Measurements from ENCODE around the gene LIX1. TPM values are rescaled to one million over a fixed set of nuclear protein-coding genes. Genes with fewer than 3 reads are reported as not detected.
"Not testable (repeated sequence)": the region's sequence is repeated elsewhere in the genome, so short reads cannot be mapped to it uniquely, and the experiment has no call there.

LIX1 gene
- total RNA-seq, 1 experiment from 2014 or later = not detected

DNA sequence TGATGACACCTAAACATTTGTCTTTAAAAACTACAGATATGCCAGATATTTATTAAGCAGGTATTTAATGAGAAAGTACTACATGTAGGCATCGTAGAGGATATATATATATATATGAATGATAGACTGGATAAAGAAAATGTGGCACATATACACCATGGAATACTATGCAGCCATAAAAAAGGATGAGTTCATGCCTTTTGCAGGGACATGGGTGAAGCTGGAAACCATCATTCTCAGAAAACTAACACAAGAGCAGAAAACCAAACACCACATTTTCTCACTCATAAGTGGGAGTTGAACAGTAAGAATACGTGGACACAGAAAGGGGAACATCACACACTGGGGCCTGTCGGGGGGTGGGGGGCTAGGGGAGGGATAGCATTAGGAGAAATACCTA is 37.0 kb upstream of the LIX1 start:
- not testable (repeated sequence) for H2AFZ ChIP-seq (ENCODE audit: low read length); H3K9me3 ChIP-seq (ENCODE audit: low read length); H3K9ac ChIP-seq (ENCODE audit: low read length); H3K27ac ChIP-seq (ENCODE audit: low read length); H3K27me3 ChIP-seq (ENCODE audit: low read length); H4K20me1 ChIP-seq (ENCODE audit: insufficient read depth, low read depth, low read length); H3K9me2 ChIP-seq (replicated peaks; ENCODE audit: insufficient read depth, low read length); H3K4me3 ChIP-seq (ENCODE audit: low read length); DNase-seq; H3K4me2 ChIP-seq (ENCODE audit: low read depth, low read length, poor library complexity, severe bottlenecking)
- Histone ChIP-seq H3K36me3 (ENCODE audit: insufficient read depth, low read length) (peaks cover 40% of the 10 kb centered on the region), H3K4me1 (ENCODE audit: low read length) (peaks cover 20% of the 10 kb centered on the region), H3K79me2 (ENCODE audit: low read length) (peaks cover 54% of the 10 kb centered on the region)

DNA sequence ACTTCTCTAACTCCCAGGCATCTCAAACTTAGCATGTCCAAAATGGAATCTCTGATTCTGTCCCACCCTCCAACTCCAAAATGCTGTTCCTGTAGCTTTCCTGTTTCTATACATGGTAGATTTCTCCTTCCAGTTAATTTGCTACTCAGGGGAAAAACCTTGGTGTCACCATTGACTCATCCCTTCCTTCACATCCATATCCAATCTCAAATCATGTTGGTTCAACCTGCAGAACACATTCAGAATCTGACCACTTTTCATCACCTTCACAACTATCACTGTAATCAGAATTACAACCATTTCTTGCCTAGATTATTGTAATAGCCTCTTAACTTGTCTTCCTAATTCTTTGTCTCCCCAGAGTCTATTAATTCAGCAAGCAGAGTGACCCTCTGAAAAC is 29.8 kb upstream of the LIX1 start:
- Histone ChIP-seq H3K4me1 (ENCODE audit: low read length) (peaks cover 10% of the 10 kb centered on the region), H2AFZ (ENCODE audit: low read length) (no peak overlapping the region)

DNA sequence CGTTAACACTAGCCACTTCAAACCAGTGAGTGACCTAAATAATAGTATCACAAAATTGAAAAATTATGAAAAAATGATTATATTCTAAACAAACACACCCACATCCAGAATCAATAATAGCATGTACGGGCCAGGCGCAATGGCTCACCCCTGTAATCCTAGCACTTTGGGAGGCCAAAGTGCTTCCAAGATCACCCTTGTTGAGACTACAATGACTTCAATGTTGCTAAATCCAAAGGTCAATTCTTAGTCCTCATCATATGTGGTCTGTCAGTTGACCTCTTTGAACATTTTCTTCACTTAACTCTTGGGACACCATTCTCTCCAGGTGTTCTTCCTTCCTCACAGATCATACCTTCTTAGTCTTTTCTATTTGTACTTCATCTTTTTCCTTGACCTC is 29.3 kb upstream of the LIX1 start:
- peaks cover 49% of the 10 kb centered on the region for H3K36me3 ChIP-seq (ENCODE audit: insufficient read depth, low read length)
- H3K27ac ChIP-seq (ENCODE audit: low read length) = no peak overlapping the region

More for the DNA sequence above, 29.8 kb upstream of the LIX1 start:
- Histone ChIP-seq H4K20me1 (ENCODE audit: insufficient read depth, low read depth, low read length) (no peaks in the 10 kb centered on the region), H3K4me3 (ENCODE audit: low read length) (no peak overlapping the region), H3K4me2 (ENCODE audit: low read depth, low read length, poor library complexity, severe bottlenecking) (no peak overlapping the region), H3K79me2 (ENCODE audit: low read length) (peaks cover 20% of the 10 kb centered on the region), H3K9me2 (replicated peaks; ENCODE audit: insufficient read depth, low read length) (no peaks in the 10 kb centered on the region), H3K27me3 (ENCODE audit: low read length) (no peaks in the 10 kb centered on the region), H3K9ac (ENCODE audit: low read length) (no peak overlapping the region), H3K27ac (ENCODE audit: low read length) (no peak overlapping the region), H3K9me3 (ENCODE audit: low read length) (no peaks in the 10 kb centered on the region), H3K36me3 (ENCODE audit: insufficient read depth, low read length) (peaks cover 52% of the 10 kb centered on the region)
- DNase-seq = no peak

DNA sequence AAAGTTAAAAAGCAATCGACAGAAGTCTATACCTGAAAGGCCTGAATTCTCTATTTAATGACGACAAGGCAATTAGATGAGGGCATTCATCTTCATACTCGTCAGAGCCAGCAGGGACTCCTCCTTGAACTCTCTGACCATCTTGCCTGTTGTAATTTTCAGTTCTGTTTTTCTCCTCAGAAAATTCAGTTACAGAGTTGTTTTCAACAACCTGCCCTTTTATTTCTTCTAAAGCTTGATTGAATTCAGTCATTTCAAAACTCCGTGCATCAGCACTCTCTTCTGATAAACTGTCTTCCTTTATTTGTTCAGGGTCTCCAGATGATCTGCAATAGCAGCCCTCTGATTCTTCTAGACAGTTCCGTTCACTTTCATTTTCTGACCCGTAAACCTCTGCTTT is 25.0 kb upstream of the LIX1 start:
- Histone ChIP-seq H3K27ac (ENCODE audit: low read length) (no peak overlapping the region), H4K20me1 (ENCODE audit: insufficient read depth, low read depth, low read length) (no peaks in the 10 kb centered on the region), H3K79me2 (ENCODE audit: low read length) (peaks cover 11% of the 10 kb centered on the region; the same call in 1 of the 2 replicates), H3K4me3 (ENCODE audit: low read length) (no peak overlapping the region), H3K9me2 (replicated peaks; ENCODE audit: insufficient read depth, low read length) (no peaks in the 10 kb centered on the region), H2AFZ (ENCODE audit: low read length) (no peak overlapping the region), H3K9me3 (ENCODE audit: low read length) (no peaks in the 10 kb centered on the region), H3K4me1 (ENCODE audit: low read length) (peaks cover 13% of the 10 kb centered on the region), H3K27me3 (ENCODE audit: low read length) (no peaks in the 10 kb centered on the region), H3K36me3 (ENCODE audit: insufficient read depth, low read length) (peaks cover 36% of the 10 kb centered on the region; the same call in 1 of the 2 replicates), H3K9ac (ENCODE audit: low read length) (peak overlapping the region; percentile 13; the same call in 1 of the 2 replicates), H3K4me2 (ENCODE audit: low read depth, low read length, poor library complexity, severe bottlenecking) (peak overlapping the region; percentile 23)
- DNase-seq = no peak

More for the DNA sequence above, 29.3 kb upstream of the LIX1 start:
- Histone ChIP-seq H3K79me2 (ENCODE audit: low read length) (peaks cover 20% of the 10 kb centered on the region), H4K20me1 (ENCODE audit: insufficient read depth, low read depth, low read length) (no peaks in the 10 kb centered on the region), H3K9me3 (ENCODE audit: low read length) (no peaks in the 10 kb centered on the region), H3K9me2 (replicated peaks; ENCODE audit: insufficient read depth, low read length) (no peaks in the 10 kb centered on the region), H3K27me3 (ENCODE audit: low read length) (no peaks in the 10 kb centered on the region), H3K4me1 (ENCODE audit: low read length) (peaks cover 13% of the 10 kb centered on the region), H2AFZ (ENCODE audit: low read length) (no peak overlapping the region), H3K4me2 (ENCODE audit: low read depth, low read length, poor library complexity, severe bottlenecking) (no peak overlapping the region), H3K9ac (ENCODE audit: low read length) (no peak overlapping the region), H3K4me3 (ENCODE audit: low read length) (no peak overlapping the region)
- no peak for DNase-seq

DNA sequence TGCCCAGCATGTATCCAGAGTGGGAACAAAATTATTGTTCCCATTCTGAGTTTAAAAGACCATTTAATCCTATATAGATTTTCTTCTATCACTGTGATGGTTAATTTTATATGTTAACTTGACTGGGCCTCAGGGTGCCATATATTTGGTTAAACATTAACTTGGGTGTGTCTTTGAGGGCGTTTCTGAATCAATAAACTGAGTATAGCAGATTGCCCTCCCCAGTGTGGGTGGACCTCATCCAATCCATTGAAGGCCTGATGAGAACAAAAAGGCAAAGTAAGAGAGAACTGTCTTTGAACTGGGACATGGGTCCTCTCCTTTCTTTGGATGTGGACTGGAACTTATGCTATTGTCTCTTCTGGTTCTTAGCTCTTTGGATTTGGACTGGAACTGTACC is 23.3 kb upstream of the LIX1 start:
- Histone ChIP-seq H3K4me3 (ENCODE audit: low read length) (no peak overlapping the region), H3K27ac (ENCODE audit: low read length) (no peak overlapping the region), H3K27me3 (ENCODE audit: low read length) (no peaks in the 10 kb centered on the region), H3K4me2 (ENCODE audit: low read depth, low read length, poor library complexity, severe bottlenecking) (no peak overlapping the region), H3K79me2 (ENCODE audit: low read length) (peaks cover 6% of the 10 kb centered on the region; the same call in 1 of the 2 replicates), H3K9me3 (ENCODE audit: low read length) (no peaks in the 10 kb centered on the region), H3K36me3 (ENCODE audit: insufficient read depth, low read length) (peaks cover 47% of the 10 kb centered on the region), H3K9me2 (replicated peaks; ENCODE audit: insufficient read depth, low read length) (no peaks in the 10 kb centered on the region), H2AFZ (ENCODE audit: low read length) (no peak overlapping the region), H3K9ac (ENCODE audit: low read length) (no peak overlapping the region), H3K4me1 (ENCODE audit: low read length) (peaks cover 13% of the 10 kb centered on the region), H4K20me1 (ENCODE audit: insufficient read depth, low read depth, low read length) (no peaks in the 10 kb centered on the region)
- no peak for DNase-seq

DNA sequence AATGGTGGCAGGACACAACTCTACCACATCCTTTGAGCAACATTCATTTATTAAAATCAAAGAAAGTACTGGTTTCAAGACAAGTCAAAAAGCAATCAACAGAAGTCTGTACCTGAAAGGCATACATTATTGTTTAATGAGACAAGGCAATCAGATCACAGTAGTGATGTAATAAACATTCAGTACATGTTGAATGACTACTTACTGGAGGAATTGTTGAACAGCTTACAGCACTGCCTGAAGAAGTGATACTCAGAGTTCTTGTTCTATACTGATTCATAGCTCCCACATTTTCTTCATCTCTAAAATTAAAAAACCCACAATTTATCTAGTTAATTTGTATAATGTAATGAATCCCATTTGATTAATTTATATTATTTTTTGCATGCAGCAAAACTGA is 22.4 kb upstream of the LIX1 start:
- peaks cover 51% of the 10 kb centered on the region for H3K36me3 ChIP-seq (ENCODE audit: insufficient read depth, low read length)
- H3K27ac ChIP-seq (ENCODE audit: low read length) = no peak overlapping the region
- DNase-seq = no peak

DNA sequence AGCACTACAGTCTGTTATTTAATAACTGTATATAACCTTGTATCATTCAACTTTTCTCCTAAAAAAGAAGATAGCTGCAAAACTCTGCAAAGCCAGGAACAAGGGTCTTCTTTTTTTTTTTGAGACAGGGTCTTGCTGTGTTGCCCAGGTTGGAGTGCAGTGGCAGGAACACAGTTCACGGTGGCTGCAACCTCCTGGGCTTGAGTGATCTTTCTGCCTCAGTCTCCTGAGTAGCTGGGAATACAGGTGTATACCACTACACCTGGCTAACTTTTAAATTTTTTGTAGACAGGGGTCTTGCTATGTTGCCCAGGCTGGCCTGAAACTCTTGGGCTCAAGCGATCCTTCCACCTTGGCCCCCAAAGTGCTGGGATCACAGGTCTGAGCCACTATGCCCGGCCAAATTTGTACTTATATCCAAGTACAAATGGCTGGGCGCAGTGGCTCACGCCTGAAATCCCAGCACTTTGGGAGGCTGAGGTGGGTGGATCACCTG is 21.4 kb upstream of the LIX1 start:
- Histone ChIP-seq H3K27me3 (ENCODE audit: low read length) (no peaks in the 10 kb centered on the region), H3K9ac (ENCODE audit: low read length) (no peak overlapping the region), H3K79me2 (ENCODE audit: low read length) (peaks cover 6% of the 10 kb centered on the region; the same call in 1 of the 2 replicates), H3K4me3 (ENCODE audit: low read length) (no peak overlapping the region), H4K20me1 (ENCODE audit: insufficient read depth, low read depth, low read length) (no peaks in the 10 kb centered on the region), H3K27ac (ENCODE audit: low read length) (no peak overlapping the region), H3K4me2 (ENCODE audit: low read depth, low read length, poor library complexity, severe bottlenecking) (no peak overlapping the region), H2AFZ (ENCODE audit: low read length) (no peak overlapping the region), H3K9me2 (replicated peaks; ENCODE audit: insufficient read depth, low read length) (no peaks in the 10 kb centered on the region), H3K9me3 (ENCODE audit: low read length) (no peaks in the 10 kb centered on the region), H3K4me1 (ENCODE audit: low read length) (peaks cover 13% of the 10 kb centered on the region), H3K36me3 (ENCODE audit: insufficient read depth, low read length) (peaks cover 53% of the 10 kb centered on the region)
- DNase-seq = no peak

More for the DNA sequence above, 22.4 kb upstream of the LIX1 start:
- Histone ChIP-seq H3K79me2 (ENCODE audit: low read length) (peaks cover 6% of the 10 kb centered on the region; the same call in 1 of the 2 replicates), H3K27me3 (ENCODE audit: low read length) (no peaks in the 10 kb centered on the region), H3K4me3 (ENCODE audit: low read length) (no peak overlapping the region), H3K4me1 (ENCODE audit: low read length) (peaks cover 13% of the 10 kb centered on the region), H4K20me1 (ENCODE audit: insufficient read depth, low read depth, low read length) (no peaks in the 10 kb centered on the region), H3K9me2 (replicated peaks; ENCODE audit: insufficient read depth, low read length) (no peaks in the 10 kb centered on the region), H3K4me2 (ENCODE audit: low read depth, low read length, poor library complexity, severe bottlenecking) (no peak overlapping the region), H3K9me3 (ENCODE audit: low read length) (no peaks in the 10 kb centered on the region), H2AFZ (ENCODE audit: low read length) (no peak overlapping the region), H3K9ac (ENCODE audit: low read length) (no peak overlapping the region)

DNA sequence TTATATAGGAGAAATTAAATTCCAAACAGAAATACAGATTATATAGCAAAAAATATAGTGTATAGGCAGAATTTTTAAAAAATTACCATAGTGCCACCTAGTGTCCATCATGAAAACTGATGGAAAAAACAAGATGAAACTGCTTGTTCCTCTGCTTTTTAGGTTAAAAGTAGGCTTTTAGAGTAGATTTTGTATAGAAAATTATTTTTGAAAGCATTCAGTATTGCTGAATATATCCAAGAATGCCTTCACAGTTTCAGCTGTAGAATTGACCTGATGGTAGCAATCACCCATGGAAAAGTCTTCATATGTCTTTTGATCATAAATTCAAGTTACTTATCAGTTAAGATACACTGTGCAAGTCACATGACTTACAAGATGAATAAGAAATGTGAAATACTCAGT is 21.0 kb upstream of the LIX1 start:
- Histone ChIP-seq H3K4me1 (ENCODE audit: low read length) (peaks cover 13% of the 10 kb centered on the region), H3K9me2 (replicated peaks; ENCODE audit: insufficient read depth, low read length) (no peaks in the 10 kb centered on the region), H3K9me3 (ENCODE audit: low read length) (peaks cover 3% of the 10 kb centered on the region), H3K4me3 (ENCODE audit: low read length) (no peak overlapping the region), H3K79me2 (ENCODE audit: low read length) (peaks cover 6% of the 10 kb centered on the region; the same call in 1 of the 2 replicates), H2AFZ (ENCODE audit: low read length) (no peak overlapping the region), H4K20me1 (ENCODE audit: insufficient read depth, low read depth, low read length) (no peaks in the 10 kb centered on the region), H3K9ac (ENCODE audit: low read length) (no peak overlapping the region), H3K27me3 (ENCODE audit: low read length) (no peaks in the 10 kb centered on the region), H3K36me3 (ENCODE audit: insufficient read depth, low read length) (peaks cover 52% of the 10 kb centered on the region), H3K4me2 (ENCODE audit: low read depth, low read length, poor library complexity, severe bottlenecking) (no peak overlapping the region), H3K27ac (ENCODE audit: low read length) (no peak overlapping the region)
- DNase-seq = peak; percentile 59
